Activated T-cell treated with anti-CD3 and anti-CD28 coated beads for 1 hour (primary cell): Measurements from ENCODE around the gene SDCBP2.
A peak's percentile ranks its signal among the peaks of the same experiment; 100 is the strongest.

Source experiments
- DNase-seq: peaks from one replicate; pipeline ENCODE4 v3.0.0-alpha.2; 2020; ENCODE audit warnings: low read depth

Gene SDCBP2

GRCh38 chr20:1331101-1331500 is 2.2 kb upstream of the SDCBP2 start:
- DNase-seq: no peak

GRCh38 chr20:1330075-1330830 is 1.3 kb upstream of the SDCBP2 start:
- DNase-seq: no peak

- DNase-seq: no peak
Observed at GRCh38 chr20:1327827-1328679, 886 bp downstream of the SDCBP2 start.

GRCh38 chr20:1327241-1327653 is 1.7 kb downstream of the SDCBP2 start:
- no peak for DNase-seq

- no peak for DNase-seq
Observed at GRCh38 chr20:1326031-1326930, 2.7 kb downstream of the SDCBP2 start.

- DNase-seq: peak; percentile 99
Observed at GRCh38 chr20:1325173-1326030, 3.5 kb downstream of the SDCBP2 start.

GRCh38 chr20:1324598-1325172 is 4.3 kb downstream of the SDCBP2 start:
- peak; percentile 15 for DNase-seq

GRCh38 chr20:1323830-1324597 is 4.9 kb downstream of the SDCBP2 start:
- no peak for DNase-seq

GRCh38 chr20:1323256-1323655 is 5.7 kb downstream of the SDCBP2 start:
- no peak for DNase-seq

GRCh38 chr20:1322511-1323245 is 6.3 kb downstream of the SDCBP2 start:
- no peak for DNase-seq

- DNase-seq: no peak
Observed at GRCh38 chr20:1321654-1321939, 7.3 kb downstream of the SDCBP2 start.

GRCh38 chr20:1320902-1321653 is 7.9 kb downstream of the SDCBP2 start:
- no peak for DNase-seq

- no peak for DNase-seq
Observed at GRCh38 chr20:1320016-1320415, 8.9 kb downstream of the SDCBP2 start.

GRCh38 chr20:1319462-1319861 is 9.5 kb downstream of the SDCBP2 start:
- no peak for DNase-seq

GRCh38 chr20:1319051-1319450 is 9.9 kb downstream of the SDCBP2 start:
- no peak for DNase-seq

GRCh38 chr20:1317545-1318255 is 11.2 kb downstream of the SDCBP2 start:
- DNase-seq: no peak

GRCh38 chr20:1315804-1316203 is 13.1 kb downstream of the SDCBP2 start:
- no peak for DNase-seq
